Measurements from ENCODE around the gene LRRC74B.

GRCh38 chr22:21082248-21082647 is 36.5 kb downstream of the LRRC74B start:
- TF ChIP-seq CTCF (IDR thresholded peaks at IDR 0.05; ENCODE audit: insufficient read depth, low read length, poor library complexity, severe bottlenecking) = no peak
- TF ChIP-seq EZH2phosphoT487 (conservative IDR thresholded peaks at IDR 0.05; ENCODE audit: low read length) = no peak
